PC-3 (cell line): ENCODE measurements around the gene TBC1D12. TPM values are rescaled to one million over a fixed set of nuclear protein-coding genes. Genes with fewer than 3 reads are reported as not detected.
"Not testable (repeated sequence)": the region's sequence is repeated elsewhere in the genome, so short reads cannot be mapped to it uniquely, and the experiment has no call there.

ENCODE experiments used
- ATAC-seq: fragments of 200-7000 bp; cut with Tn5 transposase; 2 replicates; pipeline ENCODE4 v1.9.1; 2020; ENCODE audit warnings: mild to moderate bottlenecking, moderate library complexity
- BruUV-seq: library from RNA; stranded (reverse); fragments of 400-500 nt; replicated peaks from 2 replicates; lab custom pipeline; 2021; lab: Mats Ljungman, UMichigan
- CTCF ChIA-PET: fragments of 300-600 bp; sonication (Branson Sonifier 250); formaldehyde crosslinking; loops from one replicate; lab custom pipeline; 2022; ENCODE audit warnings: antibody characterized with exemption; lab: Charles Lee
- POLR2A ChIA-PET: fragments of 300-600 bp; sonication (Branson Sonifier 250); formaldehyde crosslinking; loops from one replicate; lab custom pipeline; 2022; ENCODE audit warnings: antibody characterized with exemption; ENCODE audit not compliant: unreplicated experiment; lab: Charles Lee
- DNase-seq: peaks from one replicate; pipeline ENCODE4 v3.0.0-alpha.2; 2015
- H2AFZ ChIP-seq: fragments of 300-600 bp; sonication (generic); 2 replicates; pipeline ENCODE4 v1.6.0; 2016; ENCODE audit warnings: antibody characterized with exemption, low read length
- H3F3A ChIP-seq: fragments of 300-600 bp; sonication (generic); one replicate; pipeline ENCODE4 v1.6.0; 2017; ENCODE audit warnings: antibody characterized with exemption, low read length, control low read depth, mild to moderate bottlenecking; ENCODE audit not compliant: unreplicated experiment
- H3K27ac ChIP-seq: fragments of 300-600 bp; sonication (generic); 2 replicates; pipeline ENCODE4 v1.5.1; 2016; ENCODE audit warnings: mild to moderate bottlenecking, low read length
- H3K27me3 ChIP-seq: fragments of 300-600 bp; sonication (generic); 2 replicates; pipeline ENCODE4 v1.6.1; 2016; ENCODE audit warnings: low read length, mixed read lengths
- H3K36me3 ChIP-seq: fragments of 300-600 bp; sonication (generic); 2 replicates; pipeline ENCODE4 v1.6.1; 2016; ENCODE audit warnings: low read depth, mixed run types, low read length, mixed read lengths
- H3K4me1 ChIP-seq: fragments of 300-600 bp; sonication (generic); 2 replicates; pipeline ENCODE4 v1.5.1; 2016; ENCODE audit warnings: low read length; ENCODE audit not compliant: insufficient read depth
- H3K4me2 ChIP-seq: fragments of 300-600 bp; sonication (generic); 2 replicates; pipeline ENCODE4 v1.6.0; 2016; ENCODE audit warnings: low read length
- H3K4me3 ChIP-seq: fragments of 300-600 bp; sonication (generic); 2 replicates; pipeline ENCODE4 v1.5.1; 2016; ENCODE audit warnings: mild to moderate bottlenecking, low read length, mixed read lengths
- H3K79me2 ChIP-seq: fragments of 300-600 bp; sonication (generic); 2 replicates; pipeline ENCODE4 v1.6.1; 2017; ENCODE audit warnings: low read length, mixed read lengths
- H3K9ac ChIP-seq: fragments of 300-600 bp; sonication (generic); 2 replicates; pipeline ENCODE4 v1.6.0; 2016; ENCODE audit warnings: mild to moderate bottlenecking, low read length
- H3K9me2 ChIP-seq: fragments of 300-600 bp; sonication (generic); replicated peaks from 2 replicates; pipeline ENCODE4 v1.6.1; 2016; ENCODE audit warnings: mixed run types, low read length, mixed read lengths
- H3K9me3 ChIP-seq: fragments of 300-600 bp; sonication (generic); 2 replicates; pipeline ENCODE4 v1.6.1; 2016; ENCODE audit warnings: low read length, mixed read lengths
- H4K20me1 ChIP-seq: fragments of 300-600 bp; sonication (generic); 2 replicates; pipeline ENCODE4 v1.6.1; 2016; ENCODE audit warnings: low read length, mixed read lengths
- EZH2 ChIP-seq: fragments of 300-600 bp; sonication (generic); IDR thresholded peaks from one replicate; pipeline ENCODE4 v1.6.1; 2017; ENCODE audit warnings: antibody characterized with exemption, mild to moderate bottlenecking, low read length; ENCODE audit not compliant: unreplicated experiment
- EZH2phosphoT487 ChIP-seq: fragments of 300-600 bp; sonication (generic); IDR thresholded peaks from 2 replicates; pipeline ENCODE4 v1.6.1; 2018; ENCODE audit warnings: mild to moderate bottlenecking, antibody characterized with exemption, low read length, borderline replicate concordance
- intact Hi-C: fragments of 100-400 bp; cut with micrococcal nuclease; formaldehyde crosslinking; loops from 2 replicates; pipeline ENCODE4 v1.9.0; 2023
- total RNA-seq: library from RNA; depleted of rRNA; stranded (reverse); fragments of >200 nt; gene quantifications from 2 replicates; pipeline ENCODE4 v1.2.3, GENCODE V29; 2014
- TF ChIP-seq, protein P1 (sequence below): fragments of 300-600 bp; sonication (generic); conservative IDR thresholded peaks from 2 replicates; pipeline ENCODE4 v1.5.1; 2017; ENCODE audit warnings: antibody characterized with exemption, low read depth, mild to moderate bottlenecking, low read length

TBC1D12 gene
- total RNA-seq, 1 experiment from 2014 or later: 4.5 TPM

DNA sequence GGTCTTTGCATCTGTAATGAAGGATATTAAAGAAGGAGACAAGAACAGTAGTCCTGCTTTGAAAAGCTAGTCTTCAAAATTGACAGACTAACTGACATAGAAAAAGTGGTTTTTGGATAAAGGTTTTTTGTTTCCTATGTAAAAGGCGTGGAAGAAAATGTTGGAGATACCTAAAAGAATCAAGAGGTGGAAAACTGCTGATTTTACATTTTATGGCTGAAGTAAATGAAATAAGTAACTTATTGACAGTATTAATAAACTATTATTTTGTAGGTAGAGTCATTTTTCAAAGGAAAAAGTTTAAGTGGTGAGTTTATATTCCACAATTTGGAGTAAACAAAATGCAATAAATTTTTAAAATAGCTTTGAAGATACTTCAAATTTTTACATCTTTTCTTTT, 130.7 kb downstream of the TBC1D12 start:
- no peak overlapping the region for H3K4me2 ChIP-seq
- BruUV-seq: no TSS peak
- no peak overlapping the region for H3K9ac ChIP-seq
- no peaks in the 10 kb centered on the region for H4K20me1 ChIP-seq
- POLR2A ChIA-PET: no interaction called here
- H3K4me1 ChIP-seq: no peaks in the 10 kb centered on the region
- no peak overlapping the region for H3K4me3 ChIP-seq
- TF ChIP-seq EZH2phosphoT487: no peak
- TF ChIP-seq EZH2: no peak
- TF ChIP-seq, protein P1, sequence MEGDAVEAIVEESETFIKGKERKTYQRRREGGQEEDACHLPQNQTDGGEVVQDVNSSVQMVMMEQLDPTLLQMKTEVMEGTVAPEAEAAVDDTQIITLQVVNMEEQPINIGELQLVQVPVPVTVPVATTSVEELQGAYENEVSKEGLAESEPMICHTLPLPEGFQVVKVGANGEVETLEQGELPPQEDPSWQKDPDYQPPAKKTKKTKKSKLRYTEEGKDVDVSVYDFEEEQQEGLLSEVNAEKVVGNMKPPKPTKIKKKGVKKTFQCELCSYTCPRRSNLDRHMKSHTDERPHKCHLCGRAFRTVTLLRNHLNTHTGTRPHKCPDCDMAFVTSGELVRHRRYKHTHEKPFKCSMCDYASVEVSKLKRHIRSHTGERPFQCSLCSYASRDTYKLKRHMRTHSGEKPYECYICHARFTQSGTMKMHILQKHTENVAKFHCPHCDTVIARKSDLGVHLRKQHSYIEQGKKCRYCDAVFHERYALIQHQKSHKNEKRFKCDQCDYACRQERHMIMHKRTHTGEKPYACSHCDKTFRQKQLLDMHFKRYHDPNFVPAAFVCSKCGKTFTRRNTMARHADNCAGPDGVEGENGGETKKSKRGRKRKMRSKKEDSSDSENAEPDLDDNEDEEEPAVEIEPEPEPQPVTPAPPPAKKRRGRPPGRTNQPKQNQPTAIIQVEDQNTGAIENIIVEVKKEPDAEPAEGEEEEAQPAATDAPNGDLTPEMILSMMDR: no peak
- no peak for ATAC-seq
- H3K9me3 ChIP-seq: no peaks in the 10 kb centered on the region
- H3K79me2 ChIP-seq: no peaks in the 10 kb centered on the region
- H3K27me3 ChIP-seq: no peaks in the 10 kb centered on the region
- no peaks in the 10 kb centered on the region for H3K36me3 ChIP-seq
- intact Hi-C loops: no loop called here
- no peaks in the 10 kb centered on the region for H3F3A ChIP-seq
- DNase-seq: no peak
- H3K27ac ChIP-seq: no peak overlapping the region
- no peak overlapping the region for H2AFZ ChIP-seq
- CTCF ChIA-PET: no interaction called here
- H3K9me2 ChIP-seq: no peaks in the 10 kb centered on the region

DNA sequence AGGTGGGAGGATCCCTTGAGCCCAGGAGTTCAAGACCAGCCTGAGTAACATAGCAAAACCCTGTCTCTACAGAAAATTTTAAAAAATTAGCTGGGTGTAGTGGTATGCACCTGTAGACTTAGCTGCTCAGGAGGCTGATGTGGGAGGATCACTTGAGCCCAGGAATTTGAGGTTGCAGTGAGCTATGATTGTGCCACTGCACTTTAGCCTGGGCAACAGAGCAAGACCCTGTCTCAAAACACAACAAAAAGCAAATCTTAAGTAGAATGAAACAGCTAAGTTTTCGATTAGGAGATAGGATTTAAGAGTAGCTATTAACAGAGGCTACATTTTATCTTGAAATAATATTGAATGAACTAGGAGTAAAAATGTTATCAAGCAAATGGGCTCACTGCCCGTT, 139.9 kb downstream of the TBC1D12 start:
- intact Hi-C loops, H3K36me3 ChIP-seq, H2AFZ ChIP-seq, DNase-seq, H4K20me1 ChIP-seq, H3K4me3 ChIP-seq, H3K9me2 ChIP-seq, CTCF ChIA-PET, H3K4me2 ChIP-seq, BruUV-seq, H3K27me3 ChIP-seq, H3F3A ChIP-seq, ATAC-seq, H3K9ac ChIP-seq, H3K4me1 ChIP-seq, POLR2A ChIA-PET, H3K27ac ChIP-seq, H3K9me3 ChIP-seq: not testable (repeated sequence)
- H3K79me2 ChIP-seq: peaks cover 17% of the 10 kb centered on the region

DNA sequence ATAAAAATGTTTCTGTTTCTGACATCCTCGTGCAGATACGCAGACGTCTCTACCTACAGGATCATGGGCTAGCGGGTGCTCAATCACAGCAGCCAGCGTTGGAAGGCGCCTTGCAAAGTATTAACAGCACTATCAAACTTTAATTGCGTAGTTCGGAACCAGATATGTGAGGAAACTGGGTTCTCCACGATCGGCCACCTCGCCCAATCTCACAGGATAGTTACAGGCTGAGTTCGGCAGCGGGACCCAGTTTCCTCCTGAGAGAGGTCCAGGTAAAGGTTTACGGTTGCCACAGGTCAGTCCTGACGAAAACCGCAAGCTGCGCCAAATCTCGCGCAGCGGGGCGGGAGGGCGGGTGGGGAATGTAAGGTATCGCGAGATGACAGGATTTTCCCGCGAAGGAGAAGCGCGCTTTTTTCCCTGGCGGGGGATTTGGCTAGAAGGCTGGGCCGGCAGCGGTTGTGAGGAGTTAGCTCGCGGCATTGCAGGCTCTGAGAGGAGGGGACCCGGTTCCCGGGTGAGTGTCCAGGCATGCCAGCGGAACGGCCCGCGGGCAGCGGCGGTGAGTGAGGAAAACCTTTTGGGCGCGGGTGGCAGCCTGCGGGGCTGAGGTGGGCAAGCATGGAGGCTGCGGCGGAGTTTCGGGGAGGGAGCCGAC, 143.2 kb downstream of the TBC1D12 start, which contains the start of gene HELLS:
Gene HELLS, plus strand, starts transcription at position 398 of the 658 bp plus-strand sequence. Its CDS starts 134 bp downstream, at position 532.
- Histone ChIP-seq H3K79me2 (peaks cover 38% of the 10 kb centered on the region), H3K4me3 (peak within 1 kb of the TSS; percentile 94), H3F3A (no peaks in the 10 kb centered on the region), H3K27ac (peak within 1 kb of the TSS; percentile 73), H2AFZ (peak within 1 kb of the TSS; percentile 86), H3K4me2 (peak within 1 kb of the TSS; percentile 87), H3K9me3 (no peaks in the 10 kb centered on the region), H3K4me1 (peaks cover 14% of the 10 kb centered on the region), H3K27me3 (no peaks in the 10 kb centered on the region), H3K36me3 (peaks cover 4% of the 10 kb centered on the region; the same call in 1 of the 2 replicates), H3K9me2 (no peaks in the 10 kb centered on the region), H4K20me1 (peaks cover 16% of the 10 kb centered on the region; the same call in 1 of the 2 replicates), H3K9ac (peak within 1 kb of the TSS; percentile 99)
- BruUV-seq: no TSS peak
- ATAC-seq (peak; percentile 83), DNase-seq (peak; percentile 88)
- intact Hi-C loops: no loop called here
- TF ChIP-seq EZH2phosphoT487 (no peak), EZH2 (no peak)
- TF ChIP-seq, protein P1: no peak
- POLR2A ChIA-PET: interaction anchor here (0.6 kb wide), 1 partner anchor 143 kb away, joined by 5 read pairs; the partner anchor contains the start of gene TBC1D12
- CTCF ChIA-PET: interaction anchor here (0.6 kb wide), 1 partner anchor 45 kb away, joined by 4 read pairs; no protein-coding TSS in a partner anchor
